H54 (cell line): ENCODE results near the gene RNF150.
"Not testable (repeated sequence)": the region's sequence is repeated elsewhere in the genome, so short reads cannot be mapped to it uniquely, and the experiment has no call there.

Experiments used
- DNase-seq: peaks from one replicate; pipeline ENCODE4 v3.0.0; 2011; ENCODE audit warnings: low spot score, mixed read lengths; ENCODE audit not compliant: insufficient read length
- FAIRE-seq: peaks from 3 replicates; lab custom pipeline; 2011; peaks lifted over from hg19 to GRCh38; lab: Jason Lieb, UNC
- POLR2A ChIP-seq: IDR thresholded peaks from 2 replicates; pipeline ENCODE4 v1.6.1; 2011; ENCODE audit warnings: low read depth, mild to moderate bottlenecking, low read length

Gene RNF150

DNA sequence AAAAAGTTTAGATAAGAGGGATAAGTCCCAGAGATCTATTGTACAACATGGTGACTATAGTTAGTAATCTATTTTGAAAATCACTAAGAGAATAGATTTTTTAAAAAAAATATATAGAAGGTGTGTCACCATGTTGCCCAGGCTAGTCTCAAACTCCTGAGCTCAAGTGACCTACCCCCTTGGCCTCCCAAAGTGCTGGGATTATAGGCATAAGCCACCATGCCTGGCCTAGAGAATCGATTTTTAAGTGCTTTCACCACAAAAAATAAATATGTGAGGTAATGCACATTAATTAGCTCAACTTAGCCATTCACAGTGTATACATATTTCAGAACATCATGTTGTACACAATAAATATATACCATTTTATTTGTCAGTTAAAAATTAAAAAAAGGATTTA is 320.4 kb downstream of the RNF150 start:
- no peak for DNase-seq
- no peak for FAIRE-seq

DNA sequence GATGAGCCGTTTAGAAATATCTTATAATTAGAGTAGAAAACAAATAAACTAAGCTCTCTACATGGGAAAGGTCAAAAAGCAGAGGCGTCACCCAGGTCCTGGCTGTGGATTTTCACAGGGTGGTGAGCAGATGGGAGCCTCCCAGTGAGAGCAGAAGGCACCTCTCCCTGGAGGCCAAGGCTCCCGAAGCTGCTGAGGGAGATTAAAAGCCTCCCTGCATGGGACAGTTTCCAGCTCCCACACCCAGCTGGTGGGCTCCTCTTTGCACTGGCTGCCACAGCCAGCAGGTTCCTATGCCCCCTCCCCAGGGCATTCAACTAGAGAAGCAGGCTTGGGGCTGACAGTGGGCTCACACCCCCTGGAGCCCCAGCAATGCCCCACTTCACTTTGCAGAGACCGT is 321.8 kb downstream of the RNF150 start:
- no peak for TF ChIP-seq POLR2A
- DNase-seq (no peak), FAIRE-seq (no peak)

More for the DNA sequence above, 320.4 kb downstream of the RNF150 start:
- no peak for TF ChIP-seq POLR2A

DNA sequence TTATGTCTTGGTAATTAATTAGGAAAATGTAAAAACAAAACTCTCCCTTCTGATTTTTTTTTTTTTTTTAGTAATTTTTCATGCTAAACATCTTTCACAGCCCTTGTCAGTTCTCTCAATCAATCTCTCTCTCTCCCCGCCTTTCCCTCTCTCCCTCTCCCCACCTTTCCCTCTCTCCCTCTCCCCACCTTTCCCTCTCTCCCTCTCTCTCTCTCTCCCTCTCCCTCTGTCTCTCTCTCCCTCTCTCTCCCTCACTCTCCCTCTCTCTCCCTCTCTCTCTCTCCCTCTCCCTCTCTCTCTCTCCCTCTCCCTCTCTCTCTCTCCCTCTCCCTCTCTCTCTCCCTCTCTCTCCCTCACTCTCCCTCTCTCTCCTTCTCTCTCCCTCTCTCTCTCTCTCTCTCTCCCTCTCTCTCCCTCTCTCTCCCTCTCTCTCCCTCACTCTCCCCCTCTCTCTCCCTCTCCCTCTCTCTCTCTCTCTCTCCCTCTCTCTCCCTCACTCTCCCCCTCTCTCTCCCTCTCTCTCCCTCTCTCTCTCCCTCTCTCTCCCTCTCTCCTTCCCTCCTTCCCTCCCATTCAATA is 322.6 kb downstream of the RNF150 start:
- DNase-seq, FAIRE-seq: not testable (repeated sequence)
